ENCODE results near the gene AADACL4.

Gene AADACL4

GRCh38 chr1:12626888-12627287 lies 17.0 kb upstream of the AADACL4 start:
- Histone ChIP-seq H3K4me3 (replicated peaks; ENCODE audit: low read depth, low read length) (no peak overlapping the region), H3K36me3 (ENCODE audit: control insufficient read depth, insufficient read depth, low read length) (no peaks in the 10 kb centered on the region), H3K27me3 (replicated peaks; ENCODE audit: control insufficient read depth, insufficient read depth, low read length) (no peaks in the 10 kb centered on the region)
- no peak for DNase-seq (ENCODE audit: extremely low read depth, insufficient read length)
- TF ChIP-seq, protein P1, sequence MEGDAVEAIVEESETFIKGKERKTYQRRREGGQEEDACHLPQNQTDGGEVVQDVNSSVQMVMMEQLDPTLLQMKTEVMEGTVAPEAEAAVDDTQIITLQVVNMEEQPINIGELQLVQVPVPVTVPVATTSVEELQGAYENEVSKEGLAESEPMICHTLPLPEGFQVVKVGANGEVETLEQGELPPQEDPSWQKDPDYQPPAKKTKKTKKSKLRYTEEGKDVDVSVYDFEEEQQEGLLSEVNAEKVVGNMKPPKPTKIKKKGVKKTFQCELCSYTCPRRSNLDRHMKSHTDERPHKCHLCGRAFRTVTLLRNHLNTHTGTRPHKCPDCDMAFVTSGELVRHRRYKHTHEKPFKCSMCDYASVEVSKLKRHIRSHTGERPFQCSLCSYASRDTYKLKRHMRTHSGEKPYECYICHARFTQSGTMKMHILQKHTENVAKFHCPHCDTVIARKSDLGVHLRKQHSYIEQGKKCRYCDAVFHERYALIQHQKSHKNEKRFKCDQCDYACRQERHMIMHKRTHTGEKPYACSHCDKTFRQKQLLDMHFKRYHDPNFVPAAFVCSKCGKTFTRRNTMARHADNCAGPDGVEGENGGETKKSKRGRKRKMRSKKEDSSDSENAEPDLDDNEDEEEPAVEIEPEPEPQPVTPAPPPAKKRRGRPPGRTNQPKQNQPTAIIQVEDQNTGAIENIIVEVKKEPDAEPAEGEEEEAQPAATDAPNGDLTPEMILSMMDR (IDR thresholded peaks at IDR 0.05; ENCODE audit: insufficient read depth, low read length, poor library complexity, severe bottlenecking) = no peak

- no peak overlapping the region for H3K4me3 ChIP-seq (replicated peaks; ENCODE audit: low read depth, low read length)
- TF ChIP-seq, protein P1 (IDR thresholded peaks at IDR 0.05; ENCODE audit: insufficient read depth, low read length, poor library complexity, severe bottlenecking) = no peak
- no peak for DNase-seq (ENCODE audit: extremely low read depth, insufficient read length)
- no peaks in the 10 kb centered on the region for H3K36me3 ChIP-seq (ENCODE audit: control insufficient read depth, insufficient read depth, low read length)
- H3K27me3 ChIP-seq (replicated peaks; ENCODE audit: control insufficient read depth, insufficient read depth, low read length) = no peaks in the 10 kb centered on the region
Observed at GRCh38 chr1:12627296-12627695, 16.6 kb upstream of the AADACL4 start.

GRCh38 chr1:12629511-12629956 lies 14.4 kb upstream of the AADACL4 start:
- Histone ChIP-seq H3K4me3 (replicated peaks; ENCODE audit: low read depth, low read length) (no peak overlapping the region), H3K27me3 (replicated peaks; ENCODE audit: control insufficient read depth, insufficient read depth, low read length) (no peaks in the 10 kb centered on the region), H3K36me3 (ENCODE audit: control insufficient read depth, insufficient read depth, low read length) (no peaks in the 10 kb centered on the region)
- TF ChIP-seq, protein P1 (IDR thresholded peaks at IDR 0.05; ENCODE audit: insufficient read depth, low read length, poor library complexity, severe bottlenecking) = no peak
- DNase-seq (ENCODE audit: extremely low read depth, insufficient read length) = no peak

DNA sequence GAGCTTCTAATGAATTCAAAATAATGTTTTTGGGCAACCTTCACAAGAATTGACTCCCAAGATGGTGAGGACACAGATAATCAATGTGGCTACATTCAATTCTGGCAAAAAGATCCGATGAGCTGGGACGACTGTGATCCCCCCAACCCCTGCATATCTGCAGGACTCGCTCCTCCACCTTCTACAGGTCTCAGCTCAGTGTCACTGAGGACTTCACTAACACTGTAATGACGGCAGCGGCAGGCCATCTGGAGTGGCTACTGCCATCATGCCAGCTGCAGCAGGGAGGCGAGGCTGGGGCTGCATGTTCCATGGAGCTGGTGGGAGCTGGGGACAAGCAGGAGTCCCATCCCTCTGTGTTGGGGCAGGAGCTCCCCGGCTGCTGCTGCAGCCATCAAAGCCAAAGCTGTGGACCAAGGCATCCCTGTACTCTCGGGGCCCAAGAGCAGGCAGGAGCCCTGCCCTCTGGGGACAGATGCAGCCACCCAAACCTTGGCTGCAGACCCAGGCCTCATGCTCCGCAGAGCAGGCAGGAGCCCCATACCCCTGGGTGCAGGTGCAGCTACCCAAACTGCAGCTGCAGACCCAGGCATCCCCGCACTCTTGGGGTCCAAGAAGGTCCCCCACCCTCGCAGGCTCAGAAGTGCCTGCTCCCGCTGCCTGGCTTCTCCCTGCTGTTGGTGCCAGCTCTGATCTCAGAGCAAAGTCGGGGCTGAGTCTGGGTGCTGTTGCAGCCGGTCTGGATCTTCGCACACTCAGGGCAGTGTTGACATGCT lies 13.7 kb upstream of the AADACL4 start:
- DNase-seq (ENCODE audit: extremely low read depth, insufficient read length) = no peak
- TF ChIP-seq, protein P1 (IDR thresholded peaks at IDR 0.05; ENCODE audit: insufficient read depth, low read length, poor library complexity, severe bottlenecking) = no peak
- Histone ChIP-seq H3K4me3 (replicated peaks; ENCODE audit: low read depth, low read length) (no peak overlapping the region), H3K27me3 (replicated peaks; ENCODE audit: control insufficient read depth, insufficient read depth, low read length) (no peaks in the 10 kb centered on the region), H3K36me3 (ENCODE audit: control insufficient read depth, insufficient read depth, low read length) (no peaks in the 10 kb centered on the region)

- no peak for DNase-seq (ENCODE audit: extremely low read depth, insufficient read length)
- Histone ChIP-seq H3K4me3 (replicated peaks; ENCODE audit: low read depth, low read length) (no peak overlapping the region), H3K36me3 (ENCODE audit: control insufficient read depth, insufficient read depth, low read length) (no peaks in the 10 kb centered on the region), H3K27me3 (replicated peaks; ENCODE audit: control insufficient read depth, insufficient read depth, low read length) (no peaks in the 10 kb centered on the region)
- TF ChIP-seq, protein P1 (IDR thresholded peaks at IDR 0.05; ENCODE audit: insufficient read depth, low read length, poor library complexity, severe bottlenecking) = no peak
Observed at GRCh38 chr1:12630946-12631530, 12.8 kb upstream of the AADACL4 start.

Measured in GM06990 (cell line).